Activated B cell treated with CpG ODN at 0.5 μM for 24 hours (primary cell): ENCODE measurements around the gene NEDD4. TPM values are rescaled to one million over a fixed set of nuclear protein-coding genes. Genes with fewer than 3 reads are reported as not detected.

Experiments
- ATAC-seq: fragments of 200-7000 bp; cut with Tn5 transposase; one replicate; pipeline ENCODE4 v1.10.0; 2021; ENCODE audit warnings: low read depth, mild to moderate bottlenecking, moderate library complexity
- CTCF ChIA-PET: fragments of 350-600 bp; sonication (Branson Sonifier 250); formaldehyde crosslinking; loops from one replicate; lab custom pipeline; 2021; ENCODE audit warnings: antibody characterized with exemption; lab: Charles Lee
- POLR2A ChIA-PET: fragments of 350-600 bp; sonication (Branson Sonifier 250); formaldehyde crosslinking; loops from one replicate; lab custom pipeline; 2021; ENCODE audit warnings: antibody characterized with exemption; lab: Charles Lee
- DNase-seq: peaks from one replicate; pipeline ENCODE4 v3.0.0; 2022
- H3K27ac Mint-ChIP-seq: one replicate; pipeline ENCODE4 v1.8.0; 2020; ENCODE audit warnings: mixed read lengths
- H3K27me3 Mint-ChIP-seq: one replicate; pipeline ENCODE4 v1.8.0; 2021; ENCODE audit warnings: mixed read lengths
- H3K36me3 Mint-ChIP-seq: one replicate; pipeline ENCODE4 v1.8.0; 2021; ENCODE audit warnings: low read depth, mixed read lengths
- H3K4me1 Mint-ChIP-seq: one replicate; pipeline ENCODE4 v1.8.0; 2021; ENCODE audit warnings: mixed read lengths
- H3K4me3 Mint-ChIP-seq: one replicate; pipeline ENCODE4 v1.8.0; 2020; ENCODE audit warnings: mild to moderate bottlenecking, mixed read lengths
- H3K9me3 Mint-ChIP-seq: one replicate; pipeline ENCODE4 v1.8.0; 2020; ENCODE audit warnings: mixed read lengths
- CTCF ChIP-seq: fragments of 200-600 bp; IDR thresholded peaks from one replicate; pipeline ENCODE4 v1.8.0; 2022; ENCODE audit warnings: antibody characterized with exemption, mild to moderate bottlenecking
- intact Hi-C: fragments of 100-400 bp; cut with micrococcal nuclease; formaldehyde crosslinking; loops from one replicate; pipeline ENCODE4 v1.15.1; 2024
- total RNA-seq: library from RNA; stranded (reverse); gene quantifications from 2 replicates; pipeline ENCODE4 v1.2.3, GENCODE V29; 2022

The NEDD4 gene
- total RNA-seq, 1 donor from 2014 or later: 0.47 TPM

GRCh38 chr15:55778932-55779331 lies 214.5 kb downstream of the NEDD4 start:
- CTCF ChIA-PET: no interaction called here
- H3K4me3 Mint-ChIP-seq: no peak overlapping the region
- H3K27ac Mint-ChIP-seq: no peak overlapping the region
- H3K4me1 Mint-ChIP-seq: no peaks in the 10 kb centered on the region
- no peaks in the 10 kb centered on the region for H3K36me3 Mint-ChIP-seq
- POLR2A ChIA-PET: no interaction called here
- ATAC-seq (no peak), DNase-seq (no peak)
- no peaks in the 10 kb centered on the region for H3K9me3 Mint-ChIP-seq
- TF ChIP-seq CTCF: no peak
- H3K27me3 Mint-ChIP-seq: peaks cover 11% of the 10 kb centered on the region
- intact Hi-C loops: no loop called here
